SKM-1 treated with dmso at 0.1 percent for 144 hours (cell line): ENCODE data around the gene OR14I1.
A peak's percentile ranks its signal among the peaks of the same experiment; 100 is the strongest.
"Not testable (repeated sequence)": the region's sequence is repeated elsewhere in the genome, so short reads cannot be mapped to it uniquely, and the experiment has no call there.

Experiments
- DNase-seq: peaks from one replicate; lab custom pipeline; 2025; ENCODE audit not compliant: unreplicated experiment; lab: John Stamatoyannopoulos, UW

The OR14I1 gene

DNA sequence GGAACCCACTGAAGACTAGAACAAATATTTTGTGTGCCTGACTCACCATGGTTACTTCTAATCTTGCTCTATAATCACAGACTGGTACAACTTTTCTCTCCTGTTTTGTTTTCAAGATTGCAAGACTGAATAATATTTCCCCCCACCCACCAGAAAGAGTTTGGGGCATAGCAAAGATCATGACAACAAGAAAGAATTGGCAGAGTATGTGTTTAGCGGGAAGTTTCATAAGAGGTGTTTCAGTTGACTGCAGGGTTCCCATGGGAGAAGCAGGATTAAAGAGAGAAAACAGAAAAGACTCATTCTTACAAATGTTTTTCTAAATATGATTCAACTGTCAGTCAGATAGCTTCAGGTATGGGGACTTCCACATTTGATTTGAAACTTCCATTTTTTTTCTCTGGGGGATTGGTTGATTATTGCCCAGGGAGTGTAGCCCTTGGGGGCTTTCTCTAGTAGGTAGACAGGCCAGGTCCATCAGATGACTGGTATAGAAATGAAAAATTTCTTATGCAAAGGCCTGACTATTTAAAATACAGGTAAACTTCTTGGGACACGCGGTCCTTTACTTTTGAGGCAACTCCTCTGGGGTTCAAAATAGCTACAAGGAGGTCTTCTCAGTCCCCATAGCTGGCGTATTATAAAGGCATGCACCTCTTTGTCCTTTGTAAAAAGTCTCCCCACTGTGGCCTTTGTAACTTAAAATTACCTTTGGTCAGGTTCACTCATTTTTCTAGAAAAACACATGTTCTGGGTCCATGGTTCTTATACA lies 13.9 kb downstream of the OR14I1 start:
- DNase-seq = no peak

DNA sequence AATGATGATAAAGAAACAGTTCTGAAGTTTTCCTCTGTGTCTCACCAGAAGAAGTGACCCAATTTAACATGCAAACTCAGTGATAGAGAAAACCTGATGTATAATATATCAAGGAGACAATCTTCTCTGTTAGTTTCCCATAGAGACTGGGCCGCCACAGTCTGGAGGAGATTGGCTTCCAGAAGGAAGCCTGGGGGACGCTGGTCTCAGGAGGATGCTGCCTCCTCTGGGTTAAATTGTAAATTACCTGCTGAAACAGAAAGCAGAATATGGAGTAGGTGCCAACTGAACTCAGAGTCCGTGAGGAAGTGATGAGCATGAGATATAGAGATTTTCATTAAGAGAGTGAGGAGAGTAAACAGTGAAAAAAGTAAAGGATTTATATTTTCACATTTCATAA lies 15.8 kb downstream of the OR14I1 start:
- DNase-seq = no peak

GRCh38 chr1:248681651-248682050 lies 20.9 kb downstream of the OR14I1 start:
- no peak for DNase-seq

- DNase-seq = peak; percentile 8
These were observed 32.6 kb downstream of the OR14I1 start for GRCh38 chr1:248670003-248670402.

DNA sequence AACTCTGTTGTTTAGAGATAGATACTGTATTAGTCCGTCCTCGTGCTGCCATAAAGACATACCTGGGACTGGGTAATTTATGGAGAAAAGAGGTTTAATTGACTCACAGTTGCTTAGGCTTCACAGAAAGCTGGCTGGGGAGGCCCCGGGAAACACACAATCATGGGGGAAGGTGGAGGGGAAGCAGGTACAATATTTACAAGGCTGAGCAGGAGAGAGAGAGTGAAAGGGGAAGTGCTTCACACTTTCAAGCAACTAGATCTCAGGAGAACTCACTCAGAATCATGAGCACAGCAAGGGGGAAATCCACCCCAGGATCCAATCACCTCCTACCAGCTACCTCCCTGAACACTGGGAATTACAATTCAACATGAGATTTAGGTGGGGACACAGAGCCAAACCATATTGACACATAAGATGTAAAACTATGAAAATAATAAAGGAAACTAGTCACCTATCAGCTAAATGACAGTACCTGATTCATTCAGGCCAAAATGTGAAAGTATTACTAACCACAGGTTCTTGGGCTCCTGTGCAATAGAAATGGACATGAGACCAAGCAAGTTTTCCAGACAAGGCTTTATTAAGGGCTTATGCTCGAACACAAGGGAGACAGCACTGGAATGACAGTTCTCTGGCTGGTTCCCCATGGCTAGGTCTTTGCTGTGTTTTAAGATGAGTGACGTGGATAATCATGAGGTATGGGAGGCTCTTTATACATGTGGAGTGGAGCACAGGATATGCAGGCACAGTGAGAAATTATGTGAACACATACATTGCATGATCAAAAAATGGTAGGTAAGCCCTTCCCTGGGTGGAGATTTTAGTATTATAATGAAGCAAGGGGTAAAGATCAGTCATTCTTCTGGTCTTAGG lies 38.9 kb downstream of the OR14I1 start:
- DNase-seq = peak; percentile 7

DNA sequence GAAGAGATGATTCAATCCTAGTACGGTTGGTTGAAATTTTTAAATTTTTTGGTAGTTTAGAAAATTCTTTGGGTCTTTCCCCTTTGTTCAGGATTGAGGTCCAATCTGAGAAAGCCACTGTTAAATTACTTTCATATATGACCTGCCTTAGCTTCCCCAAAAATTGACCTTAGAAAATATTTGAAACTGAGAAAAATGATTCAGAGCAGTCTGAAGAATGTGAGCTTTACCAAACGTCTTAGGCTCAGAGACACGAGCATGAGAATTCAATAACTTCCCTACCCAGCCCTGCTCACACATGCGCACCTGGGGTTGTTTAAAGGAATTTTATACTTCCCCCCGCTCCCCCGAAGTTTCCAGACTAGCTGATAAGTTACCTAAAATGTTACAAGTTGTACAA lies 45.8 kb downstream of the OR14I1 start:
- DNase-seq = not testable (repeated sequence)

DNA sequence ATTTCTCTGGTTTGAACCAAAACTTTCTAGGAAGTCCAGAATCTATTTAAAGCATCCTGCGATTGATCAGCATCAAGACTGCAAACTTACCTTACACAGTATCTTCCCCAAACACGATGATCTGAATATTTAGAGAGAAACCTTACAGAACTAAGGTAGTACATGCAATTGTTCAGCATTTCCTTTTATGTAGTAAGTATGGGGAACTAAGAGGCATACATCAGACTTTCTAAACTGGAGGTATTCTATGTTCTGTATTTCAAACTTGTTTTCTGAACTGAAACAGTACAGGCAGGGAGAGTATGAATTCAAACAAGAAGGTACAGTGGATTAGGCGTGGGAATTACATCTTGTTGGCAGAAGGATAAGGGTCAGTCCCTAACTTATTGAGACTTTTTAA lies 47.2 kb downstream of the OR14I1 start, which contains the start of gene OR2T27:
Gene OR2T27, minus strand, starts transcription at position 175 of the 400 bp plus-strand sequence. CDS start 4,644 bp downstream, outside the sequence.
- not testable (repeated sequence) for DNase-seq
